HepG2 (cell line): Measurements from ENCODE around the gene PDK2. TPM values are rescaled to one million over a fixed set of nuclear protein-coding genes. Genes with fewer than 3 reads are reported as not detected.
A peak's percentile ranks its signal among the peaks of the same experiment; 100 is the strongest.

Experiments used
- AGO2 ChIP-seq: fragments of 200-400 bp; formaldehyde crosslinking; optimal IDR thresholded peaks from 2 replicates; pipeline ENCODE3; 2017; ENCODE audit warnings: mild to moderate bottlenecking, low read depth, low read length, moderate library complexity
- AKAP8 ChIP-seq: sonication (generic); formaldehyde crosslinking; IDR thresholded peaks from 2 replicates; pipeline ENCODE4 v1.5.1; 2020; ENCODE audit warnings: mild to moderate bottlenecking, missing genetic modification reagents
- ATM ChIP-seq: fragments of 450-650 bp; IDR thresholded peaks from 2 replicates; pipeline ENCODE4 v1.7.1; 2017; ENCODE audit warnings: mild to moderate bottlenecking, borderline replicate concordance
- BRCA1 ChIP-seq: sonication (generic); formaldehyde crosslinking; IDR thresholded peaks from 2 replicates; pipeline ENCODE4 v1.4.0; 2020; ENCODE audit warnings: missing genetic modification reagents
- CCDC6 ChIP-seq: sonication (generic); formaldehyde crosslinking; IDR thresholded peaks from 2 replicates; pipeline ENCODE4 v1.8.1; 2022; ENCODE audit warnings: mild to moderate bottlenecking, missing genetic modification reagents, moderate library complexity
- EZH2 ChIP-seq: conservative IDR thresholded peaks from 2 replicates; pipeline ENCODE4 v1.6.1; 2012; ENCODE audit warnings: mild to moderate bottlenecking, low read depth, low read length, moderate library complexity
- FOXA3 ChIP-seq: IDR thresholded peaks from 2 replicates; pipeline ENCODE4 v1.6.1; 2016; ENCODE audit warnings: missing genetic modification reagents, missing compliant biosample characterization
- HNF4A ChIP-seq: sonication (generic); formaldehyde crosslinking; IDR thresholded peaks from 2 replicates; pipeline ENCODE4 v1.4.0; 2020; ENCODE audit warnings: missing genetic modification reagents
- NR2F1 ChIP-seq, 2 experiments: fragments of 450-650 bp in 1 of 2; formaldehyde crosslinking in 1 of 2; IDR thresholded peaks; 2 replicates each; pipeline versions ENCODE4 v1.5.0 to v1.6.1; 2016 to 2020; ENCODE audit warnings: mild to moderate bottlenecking in 1 of 2, missing compliant biosample characterization in 1 of 2, missing genetic modification reagents in 1 of 2, moderate library complexity in 1 of 2
- RELA ChIP-seq: sonication (generic); formaldehyde crosslinking; IDR thresholded peaks from 2 replicates; pipeline ENCODE4 v1.4.0; 2020; ENCODE audit warnings: missing genetic modification reagents
- SALL1 ChIP-seq: sonication (generic); formaldehyde crosslinking; IDR thresholded peaks from 2 replicates; pipeline ENCODE4 v1.8.0; 2022; ENCODE audit warnings: mild to moderate bottlenecking, missing genetic modification reagents
- YEATS4 ChIP-seq: sonication (generic); formaldehyde crosslinking; IDR thresholded peaks from 2 replicates; pipeline ENCODE4 v1.4.0; 2020; ENCODE audit warnings: missing genetic modification reagents, borderline replicate concordance
- ZNF34 ChIP-seq: sonication (generic); formaldehyde crosslinking; IDR thresholded peaks from 2 replicates; pipeline ENCODE4 v1.4.0; 2020; ENCODE audit warnings: mild to moderate bottlenecking, missing genetic modification reagents, borderline replicate concordance
- ZNF883 ChIP-seq: sonication (generic); formaldehyde crosslinking; IDR thresholded peaks from 2 replicates; pipeline ENCODE4 v1.5.1; 2020; ENCODE audit warnings: mild to moderate bottlenecking, missing genetic modification reagents; ENCODE audit errors: not compliant biosample characterization
- polyA plus RNA-seq, 8 experiments: library from polyadenylated mRNA; depleted of rRNA in 3 of 8; stranded (reverse) in 7 of 8; unstranded in 1 of 8; fragments of >200 nt; fragmentation: Illumina TruSeq in 4 of 8; extraction: Trizol in 4 of 8; gene quantifications; 2 replicates each; pipeline versions ENCODE4 v1.2.1 to v1.2.3, GENCODE V29; 2011 to 2016; ENCODE audit warnings: low read depth in 4 of 8, missing spikeins in 1 of 8, mixed read lengths in 1 of 8; ENCODE audit not compliant: insufficient read depth in 1 of 8
- total RNA-seq, 5 experiments: library from RNA; depleted of rRNA; stranded (reverse); fragments of >200 nt; fragmentation: Illumina TruSeq; extraction: Trizol; gene quantifications; 2 replicates each; pipeline ENCODE4 v1.2.3, GENCODE V29; 2016; ENCODE audit warnings: low read depth in 1 of 5
- TF ChIP-seq, protein P1 (sequence below): sonication (generic); formaldehyde crosslinking; conservative IDR thresholded peaks from 2 replicates; pipeline ENCODE4 v1.4.0; 2020; ENCODE audit warnings: mild to moderate bottlenecking, missing genetic modification reagents, moderate library complexity
- TF ChIP-seq, protein P2 (sequence below): sonication (generic); formaldehyde crosslinking; IDR thresholded peaks from 2 replicates; pipeline ENCODE4 v1.9.0; 2021; ENCODE audit warnings: missing genetic modification reagents, mild to moderate bottlenecking, borderline replicate concordance
- TF ChIP-seq, protein P3 (sequence below): sonication (generic); formaldehyde crosslinking; IDR thresholded peaks from 2 replicates; pipeline ENCODE4 v1.4.0; 2020; ENCODE audit warnings: mild to moderate bottlenecking, missing genetic modification reagents, borderline replicate concordance
- TF ChIP-seq, protein P4 (sequence below): sonication (generic); formaldehyde crosslinking; IDR thresholded peaks from 2 replicates; pipeline ENCODE4 v1.5.1; 2020; ENCODE audit warnings: mild to moderate bottlenecking, missing genetic modification reagents, borderline replicate concordance
- TF ChIP-seq, protein P5 (sequence below): sonication (generic); formaldehyde crosslinking; IDR thresholded peaks from 2 replicates; pipeline ENCODE4 v1.4.0; 2020; ENCODE audit warnings: missing genetic modification reagents

Gene PDK2
- total and polyA plus RNA-seq, 2 of the 13 experiments (the other 11 are each of a cell fraction or from before 2014, with no cell fraction given), result 18.5 to 59.7 TPM

DNA sequence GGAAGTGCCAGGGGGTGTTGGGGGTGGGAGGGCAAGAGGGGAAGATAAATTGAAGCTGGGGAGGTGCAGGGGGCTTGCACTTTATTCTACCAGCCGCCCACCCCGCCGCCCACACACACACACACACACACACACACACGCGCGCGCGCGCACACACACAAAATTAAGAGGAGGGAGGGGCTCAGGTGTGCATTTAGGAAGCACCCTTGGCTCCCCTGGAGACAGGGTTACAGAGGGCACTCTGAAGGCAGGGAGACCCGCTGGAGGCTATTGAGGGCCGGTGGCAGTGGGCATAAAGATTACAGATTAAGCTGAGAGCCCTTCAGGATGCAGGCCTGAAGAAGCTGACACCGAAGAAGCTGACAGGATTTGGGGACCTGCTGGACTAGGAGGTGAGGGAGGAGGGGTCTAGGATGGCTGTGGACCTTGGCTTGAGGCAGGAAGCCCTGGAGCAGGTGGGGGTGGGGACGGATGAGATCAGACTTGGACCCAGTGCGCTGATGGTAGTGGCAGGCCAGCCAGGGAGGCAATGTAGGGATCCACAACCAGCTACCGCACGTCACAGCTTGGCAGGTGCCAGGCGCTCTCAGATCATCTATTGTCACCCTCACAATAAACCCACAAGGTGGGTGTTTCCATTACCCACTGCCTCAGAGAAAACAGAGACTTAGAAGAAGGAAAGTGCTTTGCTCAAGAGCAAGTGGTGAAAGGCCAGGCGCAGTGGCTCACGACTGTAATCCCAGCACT, 35.6 kb downstream of the PDK2 start (continued):
- TF ChIP-seq AKAP8 (CRISPR knock-in tag) (no peak), CCDC6 (CRISPR knock-in tag) (no peak), SALL1 (CRISPR knock-in tag) (no peak), FOXA3 (no peak), YEATS4 (CRISPR knock-in tag) (0 out of 2 replicates have a peak, but pooled peaks have one; percentile 6), AGO2 (no peak), ZNF34 (CRISPR knock-in tag) (no peak), BRCA1 (CRISPR knock-in tag) (no peak), NR2F1 (CRISPR knock-in tag; IDR thresholded peaks at IDR 0.05) (no peak), EZH2 (no peak), ZNF883 (CRISPR knock-in tag) (no peak), ATM (no peak), RELA (CRISPR knock-in tag) (no peak), HNF4A (CRISPR knock-in tag) (peak; percentile 36; the same call in 1 of the 2 replicates)
- TF ChIP-seq, protein P1, sequence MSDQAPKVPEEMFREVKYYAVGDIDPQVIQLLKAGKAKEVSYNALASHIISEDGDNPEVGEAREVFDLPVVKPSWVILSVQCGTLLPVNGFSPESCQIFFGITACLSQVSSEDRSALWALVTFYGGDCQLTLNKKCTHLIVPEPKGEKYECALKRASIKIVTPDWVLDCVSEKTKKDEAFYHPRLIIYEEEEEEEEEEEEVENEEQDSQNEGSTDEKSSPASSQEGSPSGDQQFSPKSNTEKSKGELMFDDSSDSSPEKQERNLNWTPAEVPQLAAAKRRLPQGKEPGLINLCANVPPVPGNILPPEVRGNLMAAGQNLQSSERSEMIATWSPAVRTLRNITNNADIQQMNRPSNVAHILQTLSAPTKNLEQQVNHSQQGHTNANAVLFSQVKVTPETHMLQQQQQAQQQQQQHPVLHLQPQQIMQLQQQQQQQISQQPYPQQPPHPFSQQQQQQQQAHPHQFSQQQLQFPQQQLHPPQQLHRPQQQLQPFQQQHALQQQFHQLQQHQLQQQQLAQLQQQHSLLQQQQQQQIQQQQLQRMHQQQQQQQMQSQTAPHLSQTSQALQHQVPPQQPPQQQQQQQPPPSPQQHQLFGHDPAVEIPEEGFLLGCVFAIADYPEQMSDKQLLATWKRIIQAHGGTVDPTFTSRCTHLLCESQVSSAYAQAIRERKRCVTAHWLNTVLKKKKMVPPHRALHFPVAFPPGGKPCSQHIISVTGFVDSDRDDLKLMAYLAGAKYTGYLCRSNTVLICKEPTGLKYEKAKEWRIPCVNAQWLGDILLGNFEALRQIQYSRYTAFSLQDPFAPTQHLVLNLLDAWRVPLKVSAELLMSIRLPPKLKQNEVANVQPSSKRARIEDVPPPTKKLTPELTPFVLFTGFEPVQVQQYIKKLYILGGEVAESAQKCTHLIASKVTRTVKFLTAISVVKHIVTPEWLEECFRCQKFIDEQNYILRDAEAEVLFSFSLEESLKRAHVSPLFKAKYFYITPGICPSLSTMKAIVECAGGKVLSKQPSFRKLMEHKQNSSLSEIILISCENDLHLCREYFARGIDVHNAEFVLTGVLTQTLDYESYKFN, result 0 out of 2 replicates have a peak, but pooled peaks have one; percentile 50
- TF ChIP-seq, protein P2, sequence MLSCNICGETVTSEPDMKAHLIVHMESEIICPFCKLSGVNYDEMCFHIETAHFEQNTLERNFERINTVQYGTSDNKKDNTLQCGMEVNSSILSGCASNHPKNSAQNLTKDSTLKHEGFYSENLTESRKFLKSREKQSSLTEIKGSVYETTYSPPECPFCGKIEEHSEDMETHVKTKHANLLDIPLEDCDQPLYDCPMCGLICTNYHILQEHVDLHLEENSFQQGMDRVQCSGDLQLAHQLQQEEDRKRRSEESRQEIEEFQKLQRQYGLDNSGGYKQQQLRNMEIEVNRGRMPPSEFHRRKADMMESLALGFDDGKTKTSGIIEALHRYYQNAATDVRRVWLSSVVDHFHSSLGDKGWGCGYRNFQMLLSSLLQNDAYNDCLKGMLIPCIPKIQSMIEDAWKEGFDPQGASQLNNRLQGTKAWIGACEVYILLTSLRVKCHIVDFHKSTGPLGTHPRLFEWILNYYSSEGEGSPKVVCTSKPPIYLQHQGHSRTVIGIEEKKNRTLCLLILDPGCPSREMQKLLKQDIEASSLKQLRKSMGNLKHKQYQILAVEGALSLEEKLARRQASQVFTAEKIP, result no peak
- TF ChIP-seq, protein P3, sequence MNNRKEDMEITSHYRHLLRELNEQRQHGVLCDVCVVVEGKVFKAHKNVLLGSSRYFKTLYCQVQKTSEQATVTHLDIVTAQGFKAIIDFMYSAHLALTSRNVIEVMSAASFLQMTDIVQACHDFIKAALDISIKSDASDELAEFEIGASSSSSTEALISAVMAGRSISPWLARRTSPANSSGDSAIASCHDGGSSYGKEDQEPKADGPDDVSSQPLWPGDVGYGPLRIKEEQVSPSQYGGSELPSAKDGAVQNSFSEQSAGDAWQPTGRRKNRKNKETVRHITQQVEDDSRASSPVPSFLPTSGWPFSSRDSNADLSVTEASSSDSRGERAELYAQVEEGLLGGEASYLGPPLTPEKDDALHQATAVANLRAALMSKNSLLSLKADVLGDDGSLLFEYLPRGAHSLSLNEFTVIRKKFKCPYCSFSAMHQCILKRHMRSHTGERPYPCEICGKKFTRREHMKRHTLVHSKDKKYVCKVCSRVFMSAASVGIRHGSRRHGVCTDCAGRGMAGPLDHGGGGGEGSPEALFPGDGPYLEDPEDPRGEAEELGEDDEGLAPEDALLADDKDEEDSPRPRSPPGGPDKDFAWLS (CRISPR knock-in tag), result no peak
- TF ChIP-seq, protein P4, sequence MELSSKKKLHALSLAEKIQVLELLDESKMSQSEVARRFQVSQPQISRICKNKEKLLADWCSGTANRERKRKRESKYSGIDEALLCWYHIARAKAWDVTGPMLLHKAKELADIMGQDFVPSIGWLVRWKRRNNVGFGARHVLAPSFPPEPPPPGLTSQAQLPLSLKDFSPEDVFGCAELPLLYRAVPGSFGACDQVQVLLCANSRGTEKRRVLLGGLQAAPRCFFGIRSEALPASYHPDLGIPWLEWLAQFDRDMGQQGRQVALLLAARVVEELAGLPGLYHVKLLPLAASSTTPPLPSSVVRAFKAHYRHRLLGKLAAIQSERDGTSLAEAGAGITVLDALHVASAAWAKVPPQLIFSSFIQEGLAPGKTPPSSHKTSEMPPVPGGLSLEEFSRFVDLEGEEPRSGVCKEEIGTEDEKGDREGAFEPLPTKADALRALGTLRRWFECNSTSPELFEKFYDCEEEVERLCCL (CRISPR knock-in tag), result no peak
- TF ChIP-seq, protein P5, sequence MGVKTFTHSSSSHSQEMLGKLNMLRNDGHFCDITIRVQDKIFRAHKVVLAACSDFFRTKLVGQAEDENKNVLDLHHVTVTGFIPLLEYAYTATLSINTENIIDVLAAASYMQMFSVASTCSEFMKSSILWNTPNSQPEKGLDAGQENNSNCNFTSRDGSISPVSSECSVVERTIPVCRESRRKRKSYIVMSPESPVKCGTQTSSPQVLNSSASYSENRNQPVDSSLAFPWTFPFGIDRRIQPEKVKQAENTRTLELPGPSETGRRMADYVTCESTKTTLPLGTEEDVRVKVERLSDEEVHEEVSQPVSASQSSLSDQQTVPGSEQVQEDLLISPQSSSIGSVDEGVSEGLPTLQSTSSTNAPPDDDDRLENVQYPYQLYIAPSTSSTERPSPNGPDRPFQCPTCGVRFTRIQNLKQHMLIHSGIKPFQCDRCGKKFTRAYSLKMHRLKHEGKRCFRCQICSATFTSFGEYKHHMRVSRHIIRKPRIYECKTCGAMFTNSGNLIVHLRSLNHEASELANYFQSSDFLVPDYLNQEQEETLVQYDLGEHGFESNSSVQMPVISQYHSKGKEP, result no peak
